ENCODE measurements around the gene PPP5C.

DNA sequence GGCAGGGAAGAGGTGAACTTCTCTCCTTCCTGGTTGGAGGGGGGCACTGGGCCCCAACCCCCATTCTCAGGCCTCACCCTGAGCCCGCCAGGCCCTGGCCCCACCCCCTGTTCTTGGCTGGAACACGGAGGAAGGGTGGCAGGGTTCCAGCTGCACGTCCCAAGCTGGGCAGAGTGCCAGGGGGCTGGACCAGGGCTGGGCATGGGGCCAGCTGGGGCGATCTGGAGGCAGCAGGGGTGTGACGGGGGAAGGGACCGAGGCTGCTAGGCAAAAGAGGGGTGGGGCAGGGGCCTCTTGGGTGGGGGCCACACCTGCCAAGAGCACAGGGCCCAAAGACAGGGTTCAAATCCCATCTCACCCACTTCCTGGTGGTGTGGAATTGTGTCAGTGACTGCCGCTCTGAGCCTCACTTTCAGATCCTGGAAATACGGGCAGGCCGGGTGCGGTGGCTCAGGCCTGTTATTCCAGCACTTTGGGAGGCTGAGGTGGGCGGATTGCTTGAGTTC, 47.8 kb upstream of the PPP5C start:
- TF ChIP-seq, protein P1, sequence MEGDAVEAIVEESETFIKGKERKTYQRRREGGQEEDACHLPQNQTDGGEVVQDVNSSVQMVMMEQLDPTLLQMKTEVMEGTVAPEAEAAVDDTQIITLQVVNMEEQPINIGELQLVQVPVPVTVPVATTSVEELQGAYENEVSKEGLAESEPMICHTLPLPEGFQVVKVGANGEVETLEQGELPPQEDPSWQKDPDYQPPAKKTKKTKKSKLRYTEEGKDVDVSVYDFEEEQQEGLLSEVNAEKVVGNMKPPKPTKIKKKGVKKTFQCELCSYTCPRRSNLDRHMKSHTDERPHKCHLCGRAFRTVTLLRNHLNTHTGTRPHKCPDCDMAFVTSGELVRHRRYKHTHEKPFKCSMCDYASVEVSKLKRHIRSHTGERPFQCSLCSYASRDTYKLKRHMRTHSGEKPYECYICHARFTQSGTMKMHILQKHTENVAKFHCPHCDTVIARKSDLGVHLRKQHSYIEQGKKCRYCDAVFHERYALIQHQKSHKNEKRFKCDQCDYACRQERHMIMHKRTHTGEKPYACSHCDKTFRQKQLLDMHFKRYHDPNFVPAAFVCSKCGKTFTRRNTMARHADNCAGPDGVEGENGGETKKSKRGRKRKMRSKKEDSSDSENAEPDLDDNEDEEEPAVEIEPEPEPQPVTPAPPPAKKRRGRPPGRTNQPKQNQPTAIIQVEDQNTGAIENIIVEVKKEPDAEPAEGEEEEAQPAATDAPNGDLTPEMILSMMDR (IDR thresholded peaks at IDR 0.05), result no peak
- TF ChIP-seq POLR2A (IDR thresholded peaks at IDR 0.05), result peak in 1 of 2 donors; percentile 42

Measured in heart left ventricle (tissue), 13 donors.